Ovary (tissue), 3 donors: Measurements from ENCODE around the gene WDR31.

ENCODE experiments used
- EP300 ChIP-seq: sonication (generic); formaldehyde crosslinking; IDR thresholded peaks from one replicate; pipeline ENCODE4 v1.6.1; 2017; ENCODE audit warnings: antibody characterized with exemption
- POLR2A ChIP-seq: fragments of 450-650 bp; IDR thresholded peaks from one replicate; pipeline ENCODE4 v1.6.1; 2017; ENCODE audit warnings: antibody characterized with exemption, mild to moderate bottlenecking, moderate library complexity
- TF ChIP-seq, protein P1 (sequence below), 3 donors: fragments of 450-650 bp in 2 of 3; fragments of 200-600 bp in 1 of 3; IDR thresholded peaks; one replicate each; pipeline versions ENCODE4 v1.5.1 to v1.8.0; 2016 to 2022; ENCODE audit warnings: antibody characterized with exemption in 3 of 3, mild to moderate bottlenecking in 1 of 3
- donor health status: DM: no; HTN: no; CAD: no.

DNA sequence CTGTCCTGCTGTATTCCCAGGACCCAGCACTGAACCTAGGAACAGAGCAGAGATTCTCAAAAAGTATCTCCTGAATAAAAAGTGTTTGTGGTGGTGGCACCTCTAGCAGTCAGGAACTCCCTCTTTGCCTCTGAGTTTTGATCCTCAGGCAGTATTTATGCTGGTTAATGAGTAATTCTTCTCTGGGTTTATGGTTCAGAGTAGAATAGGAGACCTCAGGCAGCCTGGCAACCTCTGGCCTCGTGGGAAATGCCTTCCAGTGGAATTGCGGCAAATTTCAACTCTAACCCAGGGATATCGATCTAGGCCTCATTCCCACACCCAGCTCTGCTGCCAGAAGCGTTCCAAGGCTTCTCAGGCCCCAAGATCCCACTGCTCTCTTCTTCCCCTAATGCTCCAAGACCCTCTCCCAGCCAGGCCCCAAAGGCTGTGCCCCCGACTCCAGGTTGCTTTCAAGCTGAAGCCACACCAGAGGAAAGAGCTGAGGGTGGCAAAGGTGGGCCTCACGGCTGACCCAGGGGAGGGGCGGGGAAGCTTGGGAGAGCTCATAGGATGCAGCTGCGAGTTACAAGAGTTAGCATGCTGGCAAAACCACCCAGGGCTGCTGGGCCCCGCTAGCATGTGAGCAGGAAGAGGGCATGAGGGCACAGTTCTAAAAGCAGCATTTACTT is 47.6 kb upstream of the WDR31 start:
- TF ChIP-seq, protein P1, sequence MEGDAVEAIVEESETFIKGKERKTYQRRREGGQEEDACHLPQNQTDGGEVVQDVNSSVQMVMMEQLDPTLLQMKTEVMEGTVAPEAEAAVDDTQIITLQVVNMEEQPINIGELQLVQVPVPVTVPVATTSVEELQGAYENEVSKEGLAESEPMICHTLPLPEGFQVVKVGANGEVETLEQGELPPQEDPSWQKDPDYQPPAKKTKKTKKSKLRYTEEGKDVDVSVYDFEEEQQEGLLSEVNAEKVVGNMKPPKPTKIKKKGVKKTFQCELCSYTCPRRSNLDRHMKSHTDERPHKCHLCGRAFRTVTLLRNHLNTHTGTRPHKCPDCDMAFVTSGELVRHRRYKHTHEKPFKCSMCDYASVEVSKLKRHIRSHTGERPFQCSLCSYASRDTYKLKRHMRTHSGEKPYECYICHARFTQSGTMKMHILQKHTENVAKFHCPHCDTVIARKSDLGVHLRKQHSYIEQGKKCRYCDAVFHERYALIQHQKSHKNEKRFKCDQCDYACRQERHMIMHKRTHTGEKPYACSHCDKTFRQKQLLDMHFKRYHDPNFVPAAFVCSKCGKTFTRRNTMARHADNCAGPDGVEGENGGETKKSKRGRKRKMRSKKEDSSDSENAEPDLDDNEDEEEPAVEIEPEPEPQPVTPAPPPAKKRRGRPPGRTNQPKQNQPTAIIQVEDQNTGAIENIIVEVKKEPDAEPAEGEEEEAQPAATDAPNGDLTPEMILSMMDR (IDR thresholded peaks at IDR 0.05) = no peak
- TF ChIP-seq POLR2A (no peak), EP300 (no peak)
